ENCODE measurements around the gene NPAS3.

NPAS3 gene

DNA sequence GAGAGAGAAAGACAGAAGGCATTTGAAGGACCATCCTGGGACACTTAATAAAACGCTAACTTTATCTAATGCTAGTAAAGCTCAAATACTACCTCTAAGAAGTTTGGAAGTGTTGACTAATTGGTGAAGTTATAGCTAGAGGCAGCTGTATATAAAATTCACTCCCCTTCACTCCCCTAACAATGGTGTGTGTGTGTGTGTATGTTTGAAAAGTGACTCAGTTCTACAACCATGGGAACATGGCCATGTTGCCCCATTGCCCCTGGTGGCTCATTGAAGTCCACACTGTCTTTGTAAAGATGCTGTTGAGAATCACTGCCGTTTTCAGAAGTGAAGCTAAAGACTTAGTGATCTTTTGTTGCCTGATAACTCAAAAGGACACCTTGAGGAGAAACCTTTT is 262.4 kb downstream of the NPAS3 start:
- no peaks in the 10 kb centered on the region for H3K9me3 ChIP-seq (ENCODE audit: insufficient read depth, low read depth, low read length)
- H2AFZ ChIP-seq (ENCODE audit: low read length) = no peak overlapping the region
- H3K9me2 ChIP-seq (replicated peaks; ENCODE audit: low read depth, low read length) = no peaks in the 10 kb centered on the region
- H3F3A ChIP-seq (ENCODE audit: low read depth) = no peaks in the 10 kb centered on the region
- H3K4me3 ChIP-seq (ENCODE audit: low read length, poor library complexity, severe bottlenecking) = no peak overlapping the region
- no peaks in the 10 kb centered on the region for H3K36me3 ChIP-seq (ENCODE audit: insufficient read depth, low read length)
- H4K20me1 ChIP-seq (ENCODE audit: insufficient read depth, low read length, poor library complexity, severe bottlenecking) = no peaks in the 10 kb centered on the region
- no peaks in the 10 kb centered on the region for H3K27me3 ChIP-seq (ENCODE audit: insufficient read depth, low read length, poor library complexity, severe bottlenecking)
- no peaks in the 10 kb centered on the region for H3K4me1 ChIP-seq (ENCODE audit: insufficient read depth, low read length, poor library complexity, severe bottlenecking)
- H3K9ac ChIP-seq (ENCODE audit: low read depth, low read length, poor library complexity, severe bottlenecking) = no peak overlapping the region
- no peak overlapping the region for H3K4me2 ChIP-seq (ENCODE audit: low read depth, low read length, poor library complexity, severe bottlenecking)
- TF ChIP-seq EZH2phosphoT487 (IDR thresholded peaks at IDR 0.05; ENCODE audit: borderline replicate concordance) = no peak
- TF ChIP-seq, protein P1, sequence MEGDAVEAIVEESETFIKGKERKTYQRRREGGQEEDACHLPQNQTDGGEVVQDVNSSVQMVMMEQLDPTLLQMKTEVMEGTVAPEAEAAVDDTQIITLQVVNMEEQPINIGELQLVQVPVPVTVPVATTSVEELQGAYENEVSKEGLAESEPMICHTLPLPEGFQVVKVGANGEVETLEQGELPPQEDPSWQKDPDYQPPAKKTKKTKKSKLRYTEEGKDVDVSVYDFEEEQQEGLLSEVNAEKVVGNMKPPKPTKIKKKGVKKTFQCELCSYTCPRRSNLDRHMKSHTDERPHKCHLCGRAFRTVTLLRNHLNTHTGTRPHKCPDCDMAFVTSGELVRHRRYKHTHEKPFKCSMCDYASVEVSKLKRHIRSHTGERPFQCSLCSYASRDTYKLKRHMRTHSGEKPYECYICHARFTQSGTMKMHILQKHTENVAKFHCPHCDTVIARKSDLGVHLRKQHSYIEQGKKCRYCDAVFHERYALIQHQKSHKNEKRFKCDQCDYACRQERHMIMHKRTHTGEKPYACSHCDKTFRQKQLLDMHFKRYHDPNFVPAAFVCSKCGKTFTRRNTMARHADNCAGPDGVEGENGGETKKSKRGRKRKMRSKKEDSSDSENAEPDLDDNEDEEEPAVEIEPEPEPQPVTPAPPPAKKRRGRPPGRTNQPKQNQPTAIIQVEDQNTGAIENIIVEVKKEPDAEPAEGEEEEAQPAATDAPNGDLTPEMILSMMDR (conservative IDR thresholded peaks at IDR 0.05; ENCODE audit: low read length) = no peak
- H3K79me2 ChIP-seq (ENCODE audit: insufficient read depth, low read length) = no peaks in the 10 kb centered on the region

GRCh38 chr14:33206981-33207380 is 268.3 kb downstream of the NPAS3 start:
- H3F3A ChIP-seq (ENCODE audit: low read depth) = no peaks in the 10 kb centered on the region
- no peaks in the 10 kb centered on the region for H3K9me3 ChIP-seq (ENCODE audit: insufficient read depth, low read depth, low read length)
- no peaks in the 10 kb centered on the region for H3K27me3 ChIP-seq (ENCODE audit: insufficient read depth, low read length, poor library complexity, severe bottlenecking)
- H3K4me1 ChIP-seq (ENCODE audit: insufficient read depth, low read length, poor library complexity, severe bottlenecking) = no peaks in the 10 kb centered on the region
- no peak overlapping the region for H2AFZ ChIP-seq (ENCODE audit: low read length)
- H3K79me2 ChIP-seq (ENCODE audit: insufficient read depth, low read length) = no peaks in the 10 kb centered on the region
- H3K36me3 ChIP-seq (ENCODE audit: insufficient read depth, low read length) = no peaks in the 10 kb centered on the region
- no peaks in the 10 kb centered on the region for H3K9me2 ChIP-seq (replicated peaks; ENCODE audit: low read depth, low read length)
- no peak overlapping the region for H3K4me3 ChIP-seq (ENCODE audit: low read length, poor library complexity, severe bottlenecking)
- no peaks in the 10 kb centered on the region for H4K20me1 ChIP-seq (ENCODE audit: insufficient read depth, low read length, poor library complexity, severe bottlenecking)
- no peak overlapping the region for H3K4me2 ChIP-seq (ENCODE audit: low read depth, low read length, poor library complexity, severe bottlenecking)
- no peak overlapping the region for H3K9ac ChIP-seq (ENCODE audit: low read depth, low read length, poor library complexity, severe bottlenecking)
- TF ChIP-seq, protein P1 (conservative IDR thresholded peaks at IDR 0.05; ENCODE audit: low read length) = no peak

DNA sequence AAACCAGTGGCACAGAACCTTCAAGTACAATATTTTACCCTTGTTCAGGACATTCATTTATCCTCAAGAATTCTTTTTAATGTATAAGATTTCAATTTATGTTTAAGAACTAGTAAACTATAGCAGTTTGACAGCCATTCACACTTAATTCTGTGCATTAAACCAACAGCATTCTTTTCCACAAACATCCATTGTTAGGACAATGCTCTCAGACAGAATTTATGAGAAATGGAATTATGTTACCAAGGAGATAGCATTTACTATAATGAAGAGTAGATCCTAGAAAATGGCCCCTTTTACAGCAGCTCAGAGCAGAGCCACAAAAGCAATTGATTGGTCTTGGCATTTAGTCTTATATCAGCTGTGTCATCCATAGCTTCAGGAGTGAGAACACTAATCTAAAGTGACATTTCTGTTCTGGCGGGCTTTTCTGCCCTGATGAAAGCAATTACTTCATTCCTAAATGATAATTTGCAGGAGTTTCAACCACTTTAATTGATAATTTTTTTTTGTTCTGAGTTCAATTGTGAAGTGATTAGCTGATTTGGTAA is 268.9 kb downstream of the NPAS3 start:
- Histone ChIP-seq H3F3A (ENCODE audit: low read depth) (no peaks in the 10 kb centered on the region), H2AFZ (ENCODE audit: low read length) (no peak overlapping the region), H3K4me3 (ENCODE audit: low read length, poor library complexity, severe bottlenecking) (no peak overlapping the region), H3K4me2 (ENCODE audit: low read depth, low read length, poor library complexity, severe bottlenecking) (no peak overlapping the region), H3K27me3 (ENCODE audit: insufficient read depth, low read length, poor library complexity, severe bottlenecking) (no peaks in the 10 kb centered on the region), H4K20me1 (ENCODE audit: insufficient read depth, low read length, poor library complexity, severe bottlenecking) (no peaks in the 10 kb centered on the region), H3K9me3 (ENCODE audit: insufficient read depth, low read depth, low read length) (no peaks in the 10 kb centered on the region), H3K9me2 (replicated peaks; ENCODE audit: low read depth, low read length) (no peaks in the 10 kb centered on the region), H3K79me2 (ENCODE audit: insufficient read depth, low read length) (no peaks in the 10 kb centered on the region), H3K36me3 (ENCODE audit: insufficient read depth, low read length) (no peaks in the 10 kb centered on the region), H3K9ac (ENCODE audit: low read depth, low read length, poor library complexity, severe bottlenecking) (no peak overlapping the region), H3K4me1 (ENCODE audit: insufficient read depth, low read length, poor library complexity, severe bottlenecking) (no peaks in the 10 kb centered on the region)
- TF ChIP-seq, protein P1 (conservative IDR thresholded peaks at IDR 0.05; ENCODE audit: low read length) = no peak
- no peak for TF ChIP-seq EZH2phosphoT487 (IDR thresholded peaks at IDR 0.05; ENCODE audit: borderline replicate concordance)

Measured in Loucy (cell line).